Brain microvascular endothelial cell (primary cell): ENCODE results near the gene LTBP1.

ENCODE experiments used
- DNase-seq: peaks from one replicate; pipeline ENCODE4 v3.0.0-alpha.2; 2020
- H3K27ac ChIP-seq: fragments of 250-450 bp; sonication (Bioruptor Pico); 2 replicates; pipeline ENCODE4 v1.5.1; 2020; ENCODE audit warnings: mild to moderate bottlenecking, moderate library complexity
- H3K27me3 ChIP-seq: fragments of 250-450 bp; sonication (Bioruptor Pico); replicated peaks from 2 replicates; pipeline ENCODE4 v1.5.1; 2020; ENCODE audit warnings: mild to moderate bottlenecking
- H3K36me3 ChIP-seq: fragments of 250-450 bp; sonication (Bioruptor Pico); replicated peaks from 2 replicates; pipeline ENCODE4 v1.5.1; 2020; ENCODE audit warnings: mild to moderate bottlenecking
- H3K4me3 ChIP-seq: 2 replicates; pipeline ENCODE4 v1.5.1; 2011; ENCODE audit warnings: low read depth, mild to moderate bottlenecking, control low read depth, low read length, moderate library complexity
- CTCF ChIP-seq: IDR thresholded peaks from 2 replicates; pipeline ENCODE4 v1.5.1; 2011; ENCODE audit warnings: low read depth, mild to moderate bottlenecking, moderate library complexity, low read length, control low read depth, inconsistent platforms; ENCODE audit errors: missing control alignments
- in situ Hi-C: cut with HindIII; loops from 2 replicates; pipeline ENCODE4 v1.10.0; 2017; ENCODE audit warnings: low sequenced_read_pairs, low pct_ligation_motif_present

The LTBP1 gene

GRCh38 chr2:33265584-33266338 is 319.0 kb downstream of the LTBP1 start:
- in situ Hi-C loops, result no loop called here
- H3K27me3 ChIP-seq, result no peaks in the 10 kb centered on the region
- no peak for DNase-seq
- no peak for TF ChIP-seq CTCF
- peaks cover 59% of the 10 kb centered on the region for H3K36me3 ChIP-seq
- peak overlapping the region; percentile 11 for H3K27ac ChIP-seq
- no peak overlapping the region for H3K4me3 ChIP-seq

- in situ Hi-C loops, result no loop called here
- no peak overlapping the region for H3K27ac ChIP-seq
- H3K36me3 ChIP-seq, result peaks cover 57% of the 10 kb centered on the region
- H3K4me3 ChIP-seq, result no peak overlapping the region
- no peak for TF ChIP-seq CTCF
- H3K27me3 ChIP-seq, result no peaks in the 10 kb centered on the region
- DNase-seq, result no peak
These were observed 319.7 kb downstream of the LTBP1 start for GRCh38 chr2:33266467-33266866.

- in situ Hi-C loops, result no loop called here
- TF ChIP-seq CTCF, result no peak
- no peak for DNase-seq
- H3K27ac ChIP-seq, result no peak overlapping the region
- H3K4me3 ChIP-seq, result no peak overlapping the region
- no peaks in the 10 kb centered on the region for H3K27me3 ChIP-seq
- peaks cover 55% of the 10 kb centered on the region for H3K36me3 ChIP-seq
These were observed 320.3 kb downstream of the LTBP1 start for GRCh38 chr2:33267043-33267442.

GRCh38 chr2:33267756-33268155 is 321.0 kb downstream of the LTBP1 start:
- Histone ChIP-seq H3K27ac (no peak overlapping the region), H3K27me3 (no peaks in the 10 kb centered on the region), H3K4me3 (no peak overlapping the region), H3K36me3 (peaks cover 61% of the 10 kb centered on the region)
- in situ Hi-C loops, result no loop called here
- DNase-seq, result no peak
- no peak for TF ChIP-seq CTCF

GRCh38 chr2:33268246-33268831 is 321.6 kb downstream of the LTBP1 start:
- H3K27ac ChIP-seq, result no peak overlapping the region
- TF ChIP-seq CTCF, result no peak
- peaks cover 58% of the 10 kb centered on the region for H3K36me3 ChIP-seq
- DNase-seq, result no peak
- H3K4me3 ChIP-seq, result no peak overlapping the region
- H3K27me3 ChIP-seq, result no peaks in the 10 kb centered on the region
- in situ Hi-C loops, result no loop called here
